GM23248 (cell line): Measurements from ENCODE around the gene SH3GL3.

ENCODE experiments used
- EZH2 ChIP-seq: fragments of 200-600 bp; sonication (generic); IDR thresholded peaks from 2 replicates; pipeline ENCODE4 v1.6.1; 2018; ENCODE audit warnings: antibody characterized with exemption, mild to moderate bottlenecking; ENCODE audit not compliant: insufficient read depth, poor library complexity, severe bottlenecking
- EZH2phosphoT487 ChIP-seq: fragments of 200-600 bp; sonication (generic); IDR thresholded peaks from 2 replicates; pipeline ENCODE4 v1.6.1; 2018; ENCODE audit warnings: antibody characterized with exemption, moderate library complexity, mild to moderate bottlenecking, low read depth; ENCODE audit not compliant: insufficient read depth

DNA sequence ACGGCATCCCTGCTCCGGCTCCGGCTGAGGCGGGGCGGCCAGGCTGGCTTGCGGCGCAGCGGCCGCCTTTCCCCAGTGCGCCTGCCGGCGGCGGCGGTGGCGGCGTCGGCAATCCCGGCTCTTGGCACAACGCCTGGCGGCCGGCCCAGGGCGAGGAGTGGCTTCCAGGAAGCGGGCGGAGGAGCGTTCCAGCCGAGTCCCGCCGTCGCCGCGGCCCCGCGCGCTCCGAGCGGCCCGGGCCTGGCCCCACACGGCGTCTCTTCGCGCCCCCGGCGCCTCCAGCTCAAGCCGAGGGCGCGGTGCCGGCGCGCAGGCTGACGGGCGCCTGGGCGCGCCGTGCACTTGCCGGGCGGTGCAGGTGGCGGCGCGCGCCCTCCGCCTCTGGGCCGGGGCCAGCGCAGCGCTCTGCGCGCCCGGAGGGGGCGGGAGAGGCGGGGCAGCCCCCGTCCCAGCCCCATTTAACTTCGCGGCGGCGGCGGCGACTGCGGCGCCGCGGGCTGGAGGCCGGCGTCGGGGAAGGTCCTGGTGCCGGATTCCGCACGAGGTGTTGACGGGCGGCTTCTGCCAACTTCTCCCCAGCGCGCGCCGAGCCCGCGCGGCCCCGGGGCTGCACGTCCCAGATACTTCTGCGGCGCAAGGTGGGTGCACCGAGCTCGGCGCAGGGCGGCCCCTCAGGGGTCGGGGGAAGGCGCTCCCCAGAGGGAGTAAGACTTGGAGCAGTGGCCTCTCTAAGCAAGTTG is 206.7 kb downstream of the SH3GL3 start, which contains the start of gene ADAMTSL3:
- TF ChIP-seq EZH2, result no peak
- no peak for TF ChIP-seq EZH2phosphoT487
